Coronary artery (tissue), 2 donors: ENCODE data around the gene DYNC1I1.

Experiments
- DNase-seq: peaks from one replicate; pipeline ENCODE4 v3.0.0-alpha.2; 2017; ENCODE audit warnings: low spot score
- H3K27ac ChIP-seq, 2 donors: fragments of 200-600 bp; sonication (generic); one replicate each; pipeline ENCODE4 v1.5.1; 2016 to 2019
- H3K4me3 ChIP-seq: fragments of 200-600 bp; sonication (generic); 2 replicates; pipeline ENCODE4 v1.5.1; 2016; ENCODE audit warnings: mild to moderate bottlenecking, moderate library complexity
- CTCF ChIP-seq: fragments of 200-600 bp; sonication (generic); IDR thresholded peaks from one replicate; pipeline ENCODE4 v1.5.1; 2019; ENCODE audit warnings: antibody characterized with exemption

Gene DYNC1I1

DNA sequence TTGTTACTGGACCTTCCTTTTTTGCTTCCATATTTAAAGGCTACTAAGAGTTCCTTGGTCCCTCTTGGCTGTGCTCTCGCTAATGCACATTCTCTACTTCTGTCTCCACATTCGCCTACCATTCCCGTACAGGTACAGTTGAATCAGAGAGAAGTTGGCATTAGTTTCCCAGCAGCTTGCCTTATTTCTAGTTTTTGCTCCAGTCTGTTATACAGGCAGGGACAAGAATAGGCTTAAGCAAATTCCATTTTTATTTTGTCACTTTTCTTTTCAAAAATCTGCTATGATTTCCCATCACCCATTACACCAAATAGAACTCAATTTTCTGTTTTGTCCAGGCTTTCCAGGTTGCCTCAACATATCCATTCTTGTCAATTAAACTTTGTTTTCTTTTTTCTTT, 29.9 kb downstream of the DYNC1I1 start:
- Histone ChIP-seq H3K27ac (no peak overlapping the region), H3K4me3 (no peak overlapping the region)
- TF ChIP-seq CTCF = no peak
- no peak for DNase-seq

DNA sequence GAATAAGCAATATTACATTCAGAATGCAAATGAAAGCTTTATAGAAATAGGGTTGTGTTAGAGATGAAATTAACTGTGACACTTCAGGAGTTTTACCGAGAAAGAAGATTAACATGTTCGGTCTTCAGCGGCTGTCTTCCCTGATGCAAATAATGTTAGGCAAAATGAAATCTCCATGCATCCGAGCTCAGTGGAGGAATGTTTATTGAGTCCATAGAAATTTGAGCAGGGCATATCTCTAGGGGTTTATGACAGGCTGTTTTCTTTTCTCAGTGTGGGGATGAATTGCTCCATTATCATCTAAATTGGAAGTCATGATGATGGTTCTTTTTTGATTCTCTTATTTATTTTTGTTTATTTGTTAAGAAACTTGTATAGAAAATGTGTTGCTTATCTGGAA, 31.7 kb downstream of the DYNC1I1 start:
- TF ChIP-seq CTCF = no peak
- H3K4me3 ChIP-seq = no peak overlapping the region
- no peak overlapping the region for H3K27ac ChIP-seq
- no peak for DNase-seq

- no peak for DNase-seq
- TF ChIP-seq CTCF = no peak
- no peak overlapping the region for H3K4me3 ChIP-seq
- H3K27ac ChIP-seq = no peak overlapping the region
Measured at GRCh38 chr7:95805909-95806308, 33.6 kb downstream of the DYNC1I1 start.

DNA sequence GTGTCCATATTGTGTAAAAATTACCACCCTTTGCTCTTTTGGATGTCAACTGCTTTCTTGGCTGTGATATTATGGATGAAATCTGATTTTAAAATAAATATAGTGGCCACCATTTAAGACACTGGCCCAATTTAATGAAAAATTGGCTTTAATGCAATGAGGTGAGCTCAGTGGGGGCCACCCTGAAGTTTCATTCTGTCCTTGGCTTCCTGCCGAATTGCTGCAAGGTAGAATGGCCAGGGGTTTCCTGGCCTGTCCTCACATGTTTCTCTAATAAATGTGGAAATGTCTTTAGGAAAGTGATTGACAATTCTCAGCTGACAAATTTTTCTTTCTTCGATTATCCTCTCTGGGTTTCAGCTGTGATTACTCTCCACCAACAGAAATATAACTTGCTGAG, 36.0 kb downstream of the DYNC1I1 start:
- H3K4me3 ChIP-seq = no peak overlapping the region
- TF ChIP-seq CTCF = no peak
- DNase-seq = no peak
- no peak overlapping the region for H3K27ac ChIP-seq

GRCh38 chr7:95811846-95812445, 39.6 kb downstream of the DYNC1I1 start:
- H3K4me3 ChIP-seq = no peak overlapping the region
- H3K27ac ChIP-seq = no peak overlapping the region
- DNase-seq = no peak
- TF ChIP-seq CTCF = no peak

- Histone ChIP-seq H3K4me3 (no peak overlapping the region), H3K27ac (no peak overlapping the region)
- TF ChIP-seq CTCF = no peak
- no peak for DNase-seq
Measured at GRCh38 chr7:95814721-95815120, 42.4 kb downstream of the DYNC1I1 start.

GRCh38 chr7:95817866-95818640, 45.7 kb downstream of the DYNC1I1 start:
- H3K4me3 ChIP-seq = no peak overlapping the region
- TF ChIP-seq CTCF = no peak

More at GRCh38 chr7:95817866-95818640, 45.7 kb downstream of the DYNC1I1 start:
- no peak for DNase-seq
- no peak overlapping the region for H3K27ac ChIP-seq
